Activated T-helper 1 cell treated with anti-CD3 and anti-CD28 coated beads, Interleukin-12 subunit alpha, Interleukin-12 subunit beta, Interleukin-2, Interleukin-4 antibody, amounts not matched to agents 30 ng/mL and 10 ng/mL and 1 ng/mL, durations not matched to agents 14 hours and 24 hours and 36 hours (primary cell): Measurements from ENCODE around the gene HSPE1. TPM values are rescaled to one million over a fixed set of nuclear protein-coding genes. Genes with fewer than 3 reads are reported as not detected.
A peak's percentile ranks its signal among the peaks of the same experiment; 100 is the strongest.

ENCODE experiments used
- DNase-seq: peaks from one replicate; pipeline ENCODE4 v3.0.0; 2021; ENCODE audit warnings: low spot score
- H3K27ac Mint-ChIP-seq: one replicate; pipeline ENCODE4 v1.8.0; 2021; ENCODE audit warnings: mild to moderate bottlenecking, mixed read lengths
- H3K27me3 Mint-ChIP-seq: one replicate; pipeline ENCODE4 v1.8.0; 2022; ENCODE audit warnings: mild to moderate bottlenecking, moderate library complexity, mixed read lengths; ENCODE audit not compliant: insufficient read depth
- H3K36me3 Mint-ChIP-seq: one replicate; pipeline ENCODE4 v1.8.0; 2021; ENCODE audit warnings: low read depth, mixed read lengths
- H3K4me1 Mint-ChIP-seq: one replicate; pipeline ENCODE4 v1.8.0; 2021; ENCODE audit warnings: low read depth, mixed read lengths
- H3K4me3 Mint-ChIP-seq: one replicate; pipeline ENCODE4 v1.8.0; 2021; ENCODE audit warnings: mild to moderate bottlenecking, moderate library complexity, mixed read lengths
- H3K9me3 Mint-ChIP-seq: one replicate; pipeline ENCODE4 v1.8.0; 2021; ENCODE audit warnings: mixed read lengths
- intact Hi-C: fragments of 100-400 bp; cut with micrococcal nuclease; formaldehyde crosslinking; loops from one replicate; pipeline ENCODE4 v1.15.1; 2024
- total RNA-seq: library from RNA; stranded (reverse); gene quantifications from 2 replicates; pipeline ENCODE4 v1.2.3, GENCODE V29; 2022

The HSPE1 gene
- total RNA-seq, 1 donor from 2014 or later = 325 TPM

DNA sequence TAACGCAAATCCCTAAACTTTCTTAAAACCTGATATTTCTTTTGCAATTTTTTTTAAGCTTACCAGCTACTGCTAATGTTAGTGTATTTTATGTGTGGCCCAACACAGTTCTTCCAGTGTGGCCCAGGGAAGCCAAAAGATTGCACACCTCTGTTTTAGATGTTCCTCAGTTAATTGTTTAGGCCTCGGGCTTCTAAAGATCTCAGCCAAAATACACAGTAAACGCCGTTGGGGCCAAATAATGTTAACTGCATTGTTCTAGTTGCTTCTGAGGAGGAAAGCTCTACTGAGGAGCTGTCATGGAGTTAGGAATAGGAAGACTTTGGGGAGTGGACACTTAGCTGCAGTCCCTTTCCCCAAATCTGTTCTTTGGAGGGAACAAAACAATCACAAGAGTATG is 2.0 kb downstream of the HSPE1 start:
- DNase-seq = no peak
- H3K4me1 Mint-ChIP-seq = peaks cover 29% of the 10 kb centered on the region
- H3K4me3 Mint-ChIP-seq = peak overlapping the region; percentile 100
- no peaks in the 10 kb centered on the region for H3K9me3 Mint-ChIP-seq
- no peaks in the 10 kb centered on the region for H3K27me3 Mint-ChIP-seq
- intact Hi-C loops = loop anchor here (5.0 kb wide), 1 partner anchor 795 kb away; no protein-coding TSS in a partner anchor
- H3K36me3 Mint-ChIP-seq = peaks cover 45% of the 10 kb centered on the region
- no peak overlapping the region for H3K27ac Mint-ChIP-seq

DNA sequence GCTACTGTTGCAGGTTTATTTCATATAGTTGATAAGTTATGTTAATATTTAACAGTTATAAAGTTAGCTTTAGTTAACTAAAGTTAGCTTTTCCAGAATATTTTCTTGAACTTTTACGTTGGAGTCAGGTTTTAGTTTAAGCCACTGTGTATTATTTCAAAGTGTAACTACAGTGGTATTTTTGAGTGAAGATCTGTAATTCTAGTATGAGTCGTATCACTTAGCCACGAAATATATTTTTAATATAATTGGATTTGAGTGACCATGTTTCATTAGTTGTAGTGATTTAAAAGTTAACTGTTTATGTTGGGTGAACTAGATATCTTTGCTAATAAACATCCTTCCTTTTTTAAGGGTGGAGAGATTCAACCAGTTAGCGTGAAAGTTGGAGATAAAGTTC is 2.5 kb downstream of the HSPE1 start:
- Mint-ChIP-seq H3K27me3 (no peaks in the 10 kb centered on the region), H3K4me1 (peaks cover 24% of the 10 kb centered on the region), H3K36me3 (peaks cover 40% of the 10 kb centered on the region), H3K9me3 (no peaks in the 10 kb centered on the region), H3K4me3 (peak overlapping the region; percentile 100), H3K27ac (no peak overlapping the region)
- intact Hi-C loops = loop anchor here (5.0 kb wide), 1 partner anchor 795 kb away; no protein-coding TSS in a partner anchor
- no peak for DNase-seq

DNA sequence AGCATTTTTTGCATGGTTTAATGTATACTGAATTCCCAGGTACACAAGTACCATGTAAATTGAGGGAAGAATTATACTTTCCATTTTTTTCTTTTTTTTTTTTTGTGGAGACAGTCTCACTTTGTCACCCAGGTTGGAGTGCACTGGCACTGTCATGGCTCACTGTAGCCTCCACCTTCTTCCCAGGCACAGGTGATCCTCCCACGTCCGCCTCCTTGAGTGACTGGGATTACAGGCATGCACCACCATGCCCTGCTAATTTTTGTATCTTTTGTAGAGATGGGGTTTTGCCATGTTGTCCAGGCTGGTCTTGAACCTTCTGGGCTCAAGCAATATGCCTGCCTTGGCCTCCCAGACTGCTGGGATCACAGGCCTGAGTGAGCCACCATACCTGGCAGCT is 3.8 kb downstream of the HSPE1 start:
- Mint-ChIP-seq H3K36me3 (peaks cover 33% of the 10 kb centered on the region), H3K27ac (no peak overlapping the region), H3K9me3 (no peaks in the 10 kb centered on the region)

DNA sequence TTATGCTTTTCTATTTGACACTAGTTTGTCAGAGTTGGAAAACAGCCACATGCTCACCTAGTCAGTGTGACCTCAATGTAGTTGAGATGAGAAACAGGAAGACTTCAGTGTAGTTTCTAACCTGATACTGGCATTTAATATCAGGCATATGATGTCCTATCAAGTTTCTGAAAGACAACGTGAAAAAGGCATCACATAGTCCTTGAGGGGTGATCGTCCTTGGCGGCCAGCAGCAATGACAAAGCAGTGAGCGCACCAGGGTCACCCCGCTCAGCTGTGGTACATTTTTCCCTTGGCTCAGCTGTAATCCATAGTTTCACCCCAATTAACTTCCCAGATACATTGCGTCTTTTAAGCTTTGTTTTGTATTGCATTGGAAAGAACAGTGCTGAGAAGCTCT is 4.3 kb downstream of the HSPE1 start:
- intact Hi-C loops = loop anchor here (5.0 kb wide), 1 partner anchor 793 kb away; no protein-coding TSS in a partner anchor
- Mint-ChIP-seq H3K4me3 (no peak overlapping the region), H3K27me3 (no peaks in the 10 kb centered on the region), H3K4me1 (peaks cover 17% of the 10 kb centered on the region), H3K9me3 (no peaks in the 10 kb centered on the region), H3K27ac (no peak overlapping the region), H3K36me3 (peaks cover 33% of the 10 kb centered on the region)
- DNase-seq = no peak

More for the DNA sequence above, 3.8 kb downstream of the HSPE1 start:
- DNase-seq = no peak
- Mint-ChIP-seq H3K4me1 (peaks cover 17% of the 10 kb centered on the region), H3K27me3 (no peaks in the 10 kb centered on the region), H3K4me3 (no peak overlapping the region)
- intact Hi-C loops = loop anchor here (5.0 kb wide), 1 partner anchor 793 kb away; no protein-coding TSS in a partner anchor

DNA sequence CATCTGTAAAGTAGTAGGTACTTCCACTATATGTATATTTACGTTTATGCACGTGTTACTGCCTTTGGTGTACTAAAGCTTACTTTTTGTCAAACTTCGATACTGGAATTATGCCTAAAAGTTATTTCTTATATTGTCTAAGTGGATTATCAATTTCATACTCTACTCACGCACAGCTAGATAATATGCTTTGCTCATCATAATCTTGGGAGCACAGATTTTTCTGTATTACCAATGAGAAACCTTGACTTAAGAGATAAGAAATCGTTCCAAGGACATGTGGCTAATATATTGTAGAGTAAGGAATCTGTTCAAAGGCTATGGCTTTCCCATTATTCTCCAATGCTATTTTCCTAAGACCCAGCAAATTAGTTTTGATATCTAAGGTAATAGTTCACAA is 6.5 kb downstream of the HSPE1 start:
- no peak for DNase-seq
- Mint-ChIP-seq H3K4me1 (peaks cover 12% of the 10 kb centered on the region), H3K27ac (no peak overlapping the region), H3K4me3 (no peak overlapping the region), H3K27me3 (no peaks in the 10 kb centered on the region), H3K36me3 (peaks cover 24% of the 10 kb centered on the region), H3K9me3 (no peaks in the 10 kb centered on the region)
- intact Hi-C loops = no loop called here

DNA sequence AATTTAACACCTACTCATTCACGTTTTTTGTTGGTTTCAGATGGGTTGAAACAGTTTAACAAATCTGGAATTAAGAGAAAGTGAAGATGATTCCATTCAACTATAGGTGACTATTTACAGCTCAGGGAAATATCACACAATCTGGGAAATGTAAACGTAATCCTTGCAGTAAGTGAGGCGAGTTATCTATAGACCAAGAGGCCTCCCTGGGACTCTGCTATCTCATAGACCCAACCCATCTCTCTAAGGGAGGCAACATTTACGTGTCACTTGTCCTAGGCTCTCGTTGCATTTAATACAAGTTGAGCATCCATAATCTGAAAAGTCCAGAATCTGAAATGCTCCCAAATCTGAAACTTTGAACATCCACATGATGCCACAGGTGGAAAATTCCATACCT is 13.7 kb downstream of the HSPE1 start:
- Mint-ChIP-seq H3K27ac (no peak overlapping the region), H3K4me3 (no peak overlapping the region), H3K36me3 (peaks cover 5% of the 10 kb centered on the region), H3K4me1 (peaks cover 25% of the 10 kb centered on the region), H3K27me3 (no peaks in the 10 kb centered on the region), H3K9me3 (no peaks in the 10 kb centered on the region)
- intact Hi-C loops = no loop called here
- DNase-seq = no peak

DNA sequence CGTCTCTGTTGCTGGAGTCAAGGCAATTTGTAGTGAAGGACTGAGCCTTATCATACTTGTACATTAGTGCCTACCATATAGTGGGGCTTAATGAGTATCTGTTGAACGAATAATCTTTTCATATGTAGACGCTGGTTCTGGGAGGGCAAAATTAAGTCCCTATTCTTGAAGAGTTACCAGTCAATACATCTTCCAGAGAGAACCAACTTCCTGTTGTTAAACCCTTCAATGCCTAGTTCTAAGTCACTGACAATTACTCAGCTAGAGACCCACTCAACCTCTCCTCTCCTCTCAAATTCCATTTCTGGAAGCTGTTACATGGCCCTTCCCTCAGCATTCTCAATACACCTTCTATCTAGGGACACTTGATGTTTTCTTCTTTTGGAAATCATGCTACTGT is 14.6 kb downstream of the HSPE1 start:
- H3K4me3 Mint-ChIP-seq = peak overlapping the region; percentile 98
- no peaks in the 10 kb centered on the region for H3K9me3 Mint-ChIP-seq
- peaks cover 8% of the 10 kb centered on the region for H3K36me3 Mint-ChIP-seq
- no peaks in the 10 kb centered on the region for H3K27me3 Mint-ChIP-seq
- intact Hi-C loops = loop anchor here (1.0 to 5.0 kb wide), 3 partner anchors 14 to 877 kb away; partner anchors contain the start of genes CCDC150 and HSPE1
- H3K27ac Mint-ChIP-seq = peak overlapping the region; percentile 83
- DNase-seq = no peak
- peaks cover 30% of the 10 kb centered on the region for H3K4me1 Mint-ChIP-seq

DNA sequence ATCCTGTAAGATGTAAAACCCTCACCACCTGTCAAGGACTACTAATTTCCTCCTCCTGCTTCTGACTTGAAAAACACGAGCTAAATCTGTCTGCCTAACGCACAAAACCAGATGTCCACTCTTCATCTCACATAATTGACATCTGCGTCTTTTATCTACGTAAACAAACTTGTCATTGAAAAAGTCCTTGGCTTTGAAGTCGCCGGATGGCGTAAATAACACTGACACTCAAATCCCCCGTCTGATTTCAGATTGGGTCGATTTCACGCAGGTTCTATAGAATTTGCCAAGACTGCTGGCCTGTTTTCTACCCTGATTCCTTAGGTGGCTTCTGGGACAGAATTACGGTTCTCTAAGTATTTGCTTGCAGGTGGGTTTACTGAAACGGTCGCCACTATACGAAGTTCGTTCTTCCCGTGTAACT is 15.1 kb downstream of the HSPE1 start:
- Mint-ChIP-seq H3K27me3 (no peaks in the 10 kb centered on the region), H3K36me3 (peaks cover 12% of the 10 kb centered on the region), H3K4me1 (peaks cover 31% of the 10 kb centered on the region), H3K9me3 (no peaks in the 10 kb centered on the region), H3K4me3 (peak overlapping the region; percentile 98), H3K27ac (peak overlapping the region; percentile 83)
- DNase-seq = no peak
- intact Hi-C loops = loop anchor here (1.0 to 5.0 kb wide), 3 partner anchors 15 to 878 kb away; partner anchors contain the start of genes CCDC150 and HSPE1

DNA sequence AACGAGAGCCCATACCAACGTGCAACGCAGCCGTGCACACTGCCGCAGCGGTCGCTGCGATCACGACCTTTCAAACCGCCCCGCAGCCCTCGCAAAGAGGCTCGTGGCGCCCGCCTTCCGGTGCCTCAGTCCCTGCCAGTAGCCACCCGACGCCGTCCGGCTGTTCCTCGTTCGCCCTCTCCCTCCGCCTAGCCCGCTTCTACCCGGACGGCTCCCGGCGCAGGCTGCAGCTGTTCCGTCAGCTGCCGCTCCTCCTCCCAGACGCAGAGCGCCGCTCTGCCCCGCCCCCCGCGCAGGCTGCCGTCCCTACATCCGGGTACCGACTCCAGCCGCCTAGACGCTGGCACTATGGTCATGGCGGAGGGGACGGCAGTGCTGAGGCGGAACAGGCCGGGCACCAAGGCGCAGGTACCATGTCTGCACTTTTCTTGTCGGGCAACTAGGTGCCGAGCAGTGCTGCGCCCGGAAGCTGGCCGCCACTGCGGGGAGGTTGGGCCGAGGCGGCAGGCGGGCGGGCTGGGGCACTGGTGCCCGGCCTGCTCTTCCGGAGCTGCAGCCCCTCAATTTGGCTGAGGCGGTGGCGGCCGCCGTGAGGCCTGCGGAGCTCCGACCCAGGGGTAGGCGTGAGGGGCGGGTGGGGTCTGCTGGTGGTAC is 15.7 kb downstream of the HSPE1 start, which contains the start of gene MOB4:
MOB4 (plus strand) TSS at position 328 of the 654 bp plus-strand sequence; CDS start at position 349, 21 bp downstream.
- peaks cover 13% of the 10 kb centered on the region for H3K36me3 Mint-ChIP-seq
- peaks cover 1% of the 10 kb centered on the region for H3K9me3 Mint-ChIP-seq
- no peaks in the 10 kb centered on the region for H3K27me3 Mint-ChIP-seq
- intact Hi-C loops = loop anchor here (1.0 to 5.0 kb wide), 7 partner anchors 16 to 879 kb away; partner anchors contain the start of genes CCDC150, COQ10B, HSPE1 and MARS2
- H3K27ac Mint-ChIP-seq = peak within 1 kb of the TSS; percentile 90
- H3K4me1 Mint-ChIP-seq = peaks cover 32% of the 10 kb centered on the region
- peak; percentile 95 for DNase-seq
- H3K4me3 Mint-ChIP-seq = peak within 1 kb of the TSS; percentile 98

DNA sequence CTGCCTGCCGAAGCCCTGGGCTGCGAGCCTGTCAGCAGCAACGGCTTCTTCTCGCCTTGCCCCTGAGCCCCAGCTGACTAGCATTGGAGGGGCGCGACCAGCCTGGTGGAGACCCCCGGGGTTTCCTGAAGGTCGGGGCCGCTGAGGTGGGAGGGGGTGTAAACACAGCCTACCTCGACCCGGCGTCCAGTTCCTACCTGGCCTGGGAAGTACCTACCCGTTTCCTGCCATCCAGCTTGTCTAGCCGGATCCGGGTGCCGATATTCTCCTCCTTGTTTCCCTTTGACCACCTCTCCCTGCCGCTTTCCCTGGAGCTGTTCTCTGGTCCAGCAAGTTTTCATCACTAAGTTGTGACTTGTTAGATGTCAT is 16.2 kb downstream of the HSPE1 start:
- peak; percentile 16 for DNase-seq

DNA sequence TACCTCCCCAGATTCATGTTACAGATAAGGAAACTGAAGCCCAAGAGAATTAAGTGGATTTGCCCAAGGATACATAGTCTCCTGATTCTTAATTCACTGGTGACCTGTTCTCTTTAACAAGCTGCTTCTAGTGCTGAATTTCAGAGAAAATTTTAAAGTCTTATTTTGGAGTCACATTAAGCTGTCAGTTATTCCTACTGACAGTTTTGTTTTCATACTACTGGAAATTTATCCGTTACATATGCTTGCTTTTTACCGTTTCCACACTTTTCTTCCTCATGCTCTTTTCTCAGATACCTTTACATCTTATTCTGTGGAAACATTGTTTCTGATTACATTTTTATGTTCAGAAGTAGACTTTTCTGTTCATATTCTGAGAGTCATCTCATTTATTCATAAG is 17.0 kb downstream of the HSPE1 start:
- H3K4me1 Mint-ChIP-seq = peaks cover 35% of the 10 kb centered on the region
- peaks cover 5% of the 10 kb centered on the region for H3K9me3 Mint-ChIP-seq
- H3K27me3 Mint-ChIP-seq = no peaks in the 10 kb centered on the region
- H3K36me3 Mint-ChIP-seq = peaks cover 20% of the 10 kb centered on the region
- peak overlapping the region; percentile 98 for H3K4me3 Mint-ChIP-seq
- H3K27ac Mint-ChIP-seq = no peak overlapping the region
- intact Hi-C loops = loop anchor here (2.0 to 5.0 kb wide), 3 partner anchors 18 to 880 kb away; partner anchors contain the start of gene CCDC150
- DNase-seq = no peak

More for the DNA sequence above, 16.2 kb downstream of the HSPE1 start:
- intact Hi-C loops = loop anchor here (1.0 to 5.0 kb wide), 6 partner anchors 18 to 879 kb away; partner anchors contain the start of genes CCDC150, COQ10B, MARS2 and SF3B1
- Mint-ChIP-seq H3K27ac (peak overlapping the region; percentile 90), H3K4me1 (peaks cover 35% of the 10 kb centered on the region), H3K9me3 (peaks cover 5% of the 10 kb centered on the region), H3K36me3 (peaks cover 17% of the 10 kb centered on the region), H3K27me3 (no peaks in the 10 kb centered on the region), H3K4me3 (peak overlapping the region; percentile 98)

DNA sequence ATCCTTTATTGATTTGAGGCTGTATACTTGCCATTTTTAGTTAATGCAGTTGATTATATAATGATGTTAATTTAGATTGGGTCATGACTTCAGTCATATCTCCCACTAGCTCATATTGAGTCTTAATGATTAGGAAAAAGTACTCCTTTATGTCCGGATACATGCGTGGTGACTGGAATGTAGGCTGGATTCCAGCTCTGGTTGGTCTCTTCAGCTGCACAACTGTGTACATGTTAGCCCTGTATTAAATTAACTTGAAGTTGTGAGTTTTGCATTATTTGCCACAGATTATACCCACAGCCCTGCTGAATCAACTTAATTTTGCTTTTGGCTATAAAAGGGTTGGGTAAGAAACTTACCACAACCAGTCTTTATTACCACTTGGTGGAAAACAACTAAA is 38.2 kb downstream of the HSPE1 start:
- no peaks in the 10 kb centered on the region for H3K27me3 Mint-ChIP-seq

DNA sequence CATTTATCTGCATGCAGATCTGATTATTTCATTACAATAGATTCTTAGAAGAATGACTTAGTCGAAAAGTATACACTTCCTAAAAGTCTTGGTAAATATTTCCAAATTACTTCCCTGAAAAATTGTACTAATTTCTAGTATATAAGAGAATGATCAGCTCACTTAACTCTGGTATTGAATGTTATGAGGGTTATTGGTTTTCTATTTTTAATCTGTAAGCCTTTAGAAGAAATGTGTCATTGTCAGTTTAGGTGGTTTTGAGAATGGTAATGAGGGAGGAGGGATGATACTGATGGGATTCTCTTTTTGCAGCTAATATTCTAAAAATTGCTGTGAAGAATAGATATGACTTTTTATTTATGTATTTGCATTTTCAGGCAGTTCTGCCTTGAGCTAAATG is 39.6 kb downstream of the HSPE1 start:
- no peaks in the 10 kb centered on the region for H3K9me3 Mint-ChIP-seq
- peaks cover 18% of the 10 kb centered on the region for H3K4me1 Mint-ChIP-seq
- no peak for DNase-seq
- no peaks in the 10 kb centered on the region for H3K27me3 Mint-ChIP-seq
- intact Hi-C loops = no loop called here
- no peak overlapping the region for H3K4me3 Mint-ChIP-seq
- H3K36me3 Mint-ChIP-seq = peaks cover 42% of the 10 kb centered on the region
- no peak overlapping the region for H3K27ac Mint-ChIP-seq

More for the DNA sequence above, 38.2 kb downstream of the HSPE1 start:
- H3K9me3 Mint-ChIP-seq = no peaks in the 10 kb centered on the region
- peaks cover 28% of the 10 kb centered on the region for H3K4me1 Mint-ChIP-seq
- no peak overlapping the region for H3K4me3 Mint-ChIP-seq
- intact Hi-C loops = no loop called here
- peaks cover 47% of the 10 kb centered on the region for H3K36me3 Mint-ChIP-seq
- DNase-seq = no peak
- H3K27ac Mint-ChIP-seq = no peak overlapping the region
